K562 (cell line): ENCODE results near the gene DNAAF8. TPM values are rescaled to one million over a fixed set of nuclear protein-coding genes. Genes with fewer than 3 reads are reported as not detected.

ENCODE experiments used
- ATAC-seq: fragments of 200-7000 bp; cut with Tn5 transposase; 3 replicates; pipeline ENCODE4 v1.9.1; 2020; ENCODE audit warnings: moderate library complexity
- BruUV-seq: library from RNA; stranded (reverse); fragments of 400-500 nt; replicated peaks from 2 replicates; lab custom pipeline; 2021; lab: Mats Ljungman, UMichigan
- CTCF ChIA-PET: fragments of 300-600 bp; formaldehyde crosslinking; extraction: SDS; loops from one replicate; lab custom pipeline; 2021; ENCODE audit warnings: low intra/inter-chr PET ratio; lab: Yijun Ruan, JAX
- POLR2A ChIA-PET: fragments of 300-600, 350-650 bp; sonication (Branson Sonifier 250); formaldehyde crosslinking; extraction: SDS; loops from one replicate; lab custom pipeline; 2021; ENCODE audit warnings: antibody characterized with exemption, inconsistent platforms; lab: Yijun Ruan, JAX
- DNase-seq, 4 experiments: peaks; one replicate each; pipeline versions ENCODE4 v3.0.0 to v3.0.0-alpha.2; 2011 to 2018; ENCODE audit warnings: low spot score in 3 of 4, mixed read lengths in 3 of 4; ENCODE audit errors: extremely low read depth in 1 of 4
- FAIRE-seq: peaks from 2 replicates; lab custom pipeline; 2011; peaks lifted over from hg19 to GRCh38; lab: Jason Lieb, UNC
- H2AFZ ChIP-seq: 2 replicates; pipeline ENCODE4 v1.6.0; 2011; ENCODE audit warnings: low read depth, low read length, control low read depth, inconsistent platforms
- H3K27ac ChIP-seq: fragments of 200-600 bp; 3 replicates; pipeline ENCODE4 v1.8.0; 2011; ENCODE audit warnings: low read depth, mild to moderate bottlenecking, control low read depth, inconsistent platforms, low read length, moderate library complexity, mixed read lengths; ENCODE audit errors: extremely low read depth
- H3K27me3 ChIP-seq, 2 experiments: fragments of 300-600 bp in 1 of 2; 2 replicates in 1 of 2; 3 replicates in 1 of 2; pipeline versions ENCODE4 v1.6.0 to v1.8.0; 2011; ENCODE audit warnings: inconsistent platforms in 2 of 2, low read length in 2 of 2, mild to moderate bottlenecking in 1 of 2, mixed read lengths in 1 of 2, moderate library complexity in 1 of 2; ENCODE audit not compliant: control insufficient read depth in 2 of 2, insufficient read depth in 2 of 2
- H3K36me3 ChIP-seq: fragments of 300-600 bp; 3 replicates; pipeline ENCODE4 v1.8.0; 2011; ENCODE audit warnings: mild to moderate bottlenecking, low read length, inconsistent platforms; ENCODE audit not compliant: control insufficient read depth, insufficient read depth
- H3K4me1 ChIP-seq, 2 experiments: fragments of 200-600 bp in 1 of 2; replicated peaks in 1 of 2; 2 replicates in 1 of 2; 3 replicates in 1 of 2; pipeline versions ENCODE4 v1.5.1 to v1.8.0; 2011; ENCODE audit warnings: inconsistent platforms in 2 of 2, low read length in 2 of 2, mild to moderate bottlenecking in 1 of 2, mixed read lengths in 1 of 2, moderate library complexity in 1 of 2; ENCODE audit not compliant: control insufficient read depth in 2 of 2, insufficient read depth in 2 of 2
- H3K4me2 ChIP-seq: 2 replicates; pipeline ENCODE4 v1.6.1; 2011; ENCODE audit warnings: low read length, control low read depth, inconsistent platforms, mixed read lengths; ENCODE audit not compliant: insufficient read depth
- H3K4me3 ChIP-seq: fragments of 200-600 bp; sonication (generic), shearing (Covaris generic); 2 replicates; pipeline ENCODE4 v1.5.1; 2016; ENCODE audit warnings: control low read depth, inconsistent platforms
- H3K79me2 ChIP-seq: fragments of 200-600 bp; 3 replicates; pipeline ENCODE4 v1.8.0; 2011; ENCODE audit warnings: low read length, inconsistent platforms; ENCODE audit not compliant: control insufficient read depth, insufficient read depth
- H3K9ac ChIP-seq, 2 experiments: 2 replicates each; pipeline versions ENCODE4 v1.6.0 to v1.6.1; 2011; ENCODE audit warnings: low read depth in 2 of 2, low read length in 2 of 2, control low read depth in 1 of 2, inconsistent platforms in 1 of 2, mild to moderate bottlenecking in 1 of 2, mixed read lengths in 1 of 2; ENCODE audit not compliant: insufficient read depth in 1 of 2
- H3K9me1 ChIP-seq: one replicate; pipeline ENCODE4 v1.6.0; 2011; ENCODE audit warnings: inconsistent platforms, mild to moderate bottlenecking, low read length, moderate library complexity; ENCODE audit not compliant: control insufficient read depth, insufficient read depth
- H3K9me3 ChIP-seq: replicated peaks from 2 replicates; pipeline ENCODE4 v1.5.1; 2011; ENCODE audit warnings: low read depth, low read length, inconsistent platforms; ENCODE audit not compliant: control insufficient read depth, insufficient read depth
- H4K20me1 ChIP-seq: replicated peaks from 2 replicates; pipeline ENCODE4 v1.6.1; 2011; ENCODE audit warnings: low read length, inconsistent platforms, mixed read lengths; ENCODE audit not compliant: control insufficient read depth, insufficient read depth
- ARNT ChIP-seq, 2 experiments: fragments of 450-650 bp; IDR thresholded peaks; 2 replicates each; pipeline ENCODE4 v1.6.1; 2016; ENCODE audit warnings: mild to moderate bottlenecking in 1 of 2
- CEBPB ChIP-seq: fragments of 450-650 bp; IDR thresholded peaks from 2 replicates; pipeline ENCODE4 v1.6.1; 2016; ENCODE audit warnings: missing genetic modification characterization, missing compliant biosample characterization
- CREBBP ChIP-seq: IDR thresholded peaks from one replicate; pipeline ENCODE4 v1.6.1; 2012; ENCODE audit warnings: low read depth, mild to moderate bottlenecking, control low read depth, inconsistent platforms, low read length
- GTF2A2 ChIP-seq: IDR thresholded peaks from 2 replicates; pipeline ENCODE4 v1.6.1; 2016; ENCODE audit warnings: mild to moderate bottlenecking, missing genetic modification characterization, missing compliant biosample characterization
- GTF3C2 ChIP-seq: IDR thresholded peaks from 3 replicates; pipeline ENCODE4 v1.6.1; 2011; ENCODE audit warnings: borderline replicate concordance, mild to moderate bottlenecking, moderate library complexity; ENCODE audit not compliant: insufficient read length; ENCODE audit errors: extremely low read depth
- HLTF ChIP-seq: fragments of 450-650 bp; IDR thresholded peaks from 2 replicates; pipeline ENCODE4 v1.6.1; 2016
- MEF2A ChIP-seq: IDR thresholded peaks from 2 replicates; pipeline ENCODE4 v1.6.1; 2011; ENCODE audit warnings: low read depth, mild to moderate bottlenecking, low read length, moderate library complexity; ENCODE audit not compliant: control insufficient read depth
- MLLT1 ChIP-seq, 2 experiments: fragments of 450-650 bp; IDR thresholded peaks; 2 replicates each; pipeline ENCODE4 v1.6.1; 2016
- MXD1 ChIP-seq: fragments of 250-450 bp; sonication (Bioruptor Pico); IDR thresholded peaks from 2 replicates; pipeline ENCODE4 v1.8.0; 2021; ENCODE audit warnings: borderline replicate concordance, mild to moderate bottlenecking, moderate library complexity; ENCODE audit not compliant: poor library complexity, severe bottlenecking
- NCOA2 ChIP-seq, 2 experiments: fragments of 450-650 bp; IDR thresholded peaks; 2 replicates each; pipeline ENCODE4 v1.6.1; 2018; ENCODE audit warnings: mild to moderate bottlenecking in 2 of 2, moderate library complexity in 1 of 2; ENCODE audit not compliant: partially characterized antibody in 2 of 2
- RFX1 ChIP-seq: fragments of 450-650 bp; IDR thresholded peaks from 2 replicates; pipeline ENCODE4 v1.6.1; 2016; ENCODE audit warnings: mild to moderate bottlenecking, moderate library complexity
- TCF7L2 ChIP-seq: fragments of 150-350 bp; IDR thresholded peaks from 2 replicates; pipeline ENCODE4 v1.6.1; 2016; ENCODE audit warnings: low read depth, mild to moderate bottlenecking, low read length, moderate library complexity
- TSC22D4 ChIP-seq: fragments of 450-650 bp; IDR thresholded peaks from 2 replicates; pipeline ENCODE4 v1.6.1; 2016; ENCODE audit warnings: missing genetic modification characterization, missing biosample characterization, control low read depth
- ZNF121 ChIP-seq: sonication (generic); formaldehyde crosslinking; conservative IDR thresholded peaks from 2 replicates; pipeline ENCODE4 v1.8.0; 2022; ENCODE audit warnings: missing genetic modification reagents
- WGBS: fragments of 100-300 bp; shearing (Covaris generic); methylation state at CpG from one replicate; pipeline ENCODE4 v1.1.6; 2016; ENCODE audit warnings: low coverage, mixed read lengths; ENCODE audit not compliant: insufficient coverage; ENCODE audit errors: missing lambda C conversion rate; 5-methylcytosine and 5-hydroxymethylcytosine counted together
- in situ Hi-C: fragments of 300-500 bp; cut with MboI; formaldehyde crosslinking; loops from 4 replicates; pipeline ENCODE4 v1.15.0; 2018; ENCODE audit warnings: inconsistent platforms, mixed read lengths
- intact Hi-C: fragments of 100-400 bp; cut with micrococcal nuclease; formaldehyde crosslinking; loops from 2 replicates; pipeline ENCODE4 v1.14.2; 2022
- polyA plus RNA-seq, 8 experiments: library from polyadenylated mRNA; depleted of rRNA in 4 of 8; stranded (reverse) in 5 of 8; unstranded in 3 of 8; fragments of >200 nt; fragmentation: Nextera tagmentation in 2 of 8; fragmentation: Illumina TruSeq in 1 of 8; extraction: Ambion mirVana in 2 of 8; extraction: Trizol in 1 of 8; gene quantifications; 2 replicates each; pipeline versions ENCODE4 v1.2.1 to v1.2.3, GENCODE V29; 2011 to 2014; ENCODE audit warnings: inconsistent platforms in 1 of 8, missing spikeins in 1 of 8
- total RNA-seq, 7 experiments: library from RNA; depleted of rRNA in 6 of 7; stranded (reverse); fragments of >200 nt in 6 of 7; fragmentation: Illumina TruSeq in 2 of 7; extraction: Trizol in 2 of 7; gene quantifications; 2 replicates each; pipeline versions ENCODE4 v1.2.1 to v1.2.3, GENCODE V29; 2011 to 2021; ENCODE audit warnings: low replicate concordance in 1 of 7

The DNAAF8 gene
- total and polyA plus RNA-seq, 9 of the 15 experiments (the other 6 are each of a cell fraction or from before 2014, with no cell fraction given): 0.04 to 0.12 (median 0.10) TPM; not detected in 6

- H3K4me1 ChIP-seq: peaks cover 3 to 6% of the 10 kb centered on the region in 2 experiments; a peak in 2 of 5 replicates
- intact Hi-C loops: no loop called here
- H3K79me2 ChIP-seq: no peaks in the 10 kb centered on the region
- H3K27ac ChIP-seq: no peak overlapping the region
- no peak overlapping the region for H3K9ac ChIP-seq
- no peak overlapping the region for H2AFZ ChIP-seq
- BruUV-seq: no TSS peak
- FAIRE-seq: no peak
- H3K36me3 ChIP-seq: peaks cover 74% of the 10 kb centered on the region; the same call in 2 of the 3 replicates
- H4K20me1 ChIP-seq: no peaks in the 10 kb centered on the region
- POLR2A ChIA-PET: interaction anchor here (0.5 to 2.4 kb wide), 3 partner anchors 9 to 178 kb away, joined by 3 to 11 read pairs (median 3); no protein-coding TSS in a partner anchor
- no peaks in the 10 kb centered on the region for H3K9me3 ChIP-seq
- DNase-seq: no peak
- WGBS: 84% methylated on average over 7 of the region's 8 CpGs
- TF ChIP-seq HLTF (no peak), GTF3C2 (no peak), ZNF121 (CRISPR knock-in tag) (no peak), RFX1 (no peak), ARNT (IDR thresholded peaks at IDR 0.05) (no peak), MLLT1 (IDR thresholded peaks at IDR 0.05) (no peak), TCF7L2 (no peak), GTF2A2 (tag) (no peak), MXD1 (no peak), CREBBP (no peak), CEBPB (tag) (no peak), MEF2A (no peak), TSC22D4 (tag) (no peak), NCOA2 (IDR thresholded peaks at IDR 0.05; ENCODE audit: partially characterized antibody in 2 of 2) (no peak)
- CTCF ChIA-PET: no interaction called here
- ATAC-seq: no peak
- in situ Hi-C loops: no loop called here
- H3K9me1 ChIP-seq: peaks cover 3% of the 10 kb centered on the region
- H3K27me3 ChIP-seq: no peaks in the 10 kb centered on the region
- H3K4me3 ChIP-seq: no peak overlapping the region
- no peak overlapping the region for H3K4me2 ChIP-seq
Measured at GRCh38 chr16:4704491-4704890, 29.8 kb upstream of the DNAAF8 start.
